ENCODE data around the gene OR2V2.
"Not testable (repeated sequence)": the region's sequence is repeated elsewhere in the genome, so short reads cannot be mapped to it uniquely, and the experiment has no call there.

OR2V2 gene

DNA sequence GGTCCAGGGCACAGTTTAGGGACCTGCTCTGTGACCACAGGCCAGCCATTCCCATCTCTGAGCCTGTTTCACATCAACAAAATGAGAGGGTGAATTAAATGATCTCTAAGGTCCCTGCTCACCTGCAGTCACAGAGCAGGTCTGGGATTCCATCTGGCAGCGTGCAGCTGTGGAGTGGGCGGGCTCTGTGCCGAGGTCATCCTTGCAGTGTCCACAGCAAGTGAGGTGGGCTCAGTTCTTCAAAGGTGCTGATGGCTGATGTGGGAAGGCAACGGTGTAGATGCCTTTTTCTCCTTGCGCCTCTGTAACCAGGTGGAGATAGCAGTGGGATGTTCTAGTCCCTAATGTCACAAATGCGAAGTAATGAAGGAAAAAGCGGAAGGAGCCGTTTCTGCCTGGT, 28.3 kb upstream of the OR2V2 start:
- no peak overlapping the region for H3K27ac ChIP-seq (ENCODE audit: low read depth, low read length)
- H3K4me1 ChIP-seq (ENCODE audit: control insufficient read depth, insufficient read depth, low read length, unreplicated experiment): peaks cover 10% of the 10 kb centered on the region
- H3K36me3 ChIP-seq (ENCODE audit: insufficient read depth, low read length): no peaks in the 10 kb centered on the region
- no peak overlapping the region for H3K4me3 ChIP-seq (ENCODE audit: low read depth, low read length)
- H3K27me3 ChIP-seq (ENCODE audit: insufficient read depth, low read length): peaks cover 78% of the 10 kb centered on the region
- no peaks in the 10 kb centered on the region for H3K79me2 ChIP-seq (ENCODE audit: control insufficient read depth, insufficient read depth, low read length, unreplicated experiment)
- H2AFZ ChIP-seq (ENCODE audit: low read length, unreplicated experiment): no peak overlapping the region

DNA sequence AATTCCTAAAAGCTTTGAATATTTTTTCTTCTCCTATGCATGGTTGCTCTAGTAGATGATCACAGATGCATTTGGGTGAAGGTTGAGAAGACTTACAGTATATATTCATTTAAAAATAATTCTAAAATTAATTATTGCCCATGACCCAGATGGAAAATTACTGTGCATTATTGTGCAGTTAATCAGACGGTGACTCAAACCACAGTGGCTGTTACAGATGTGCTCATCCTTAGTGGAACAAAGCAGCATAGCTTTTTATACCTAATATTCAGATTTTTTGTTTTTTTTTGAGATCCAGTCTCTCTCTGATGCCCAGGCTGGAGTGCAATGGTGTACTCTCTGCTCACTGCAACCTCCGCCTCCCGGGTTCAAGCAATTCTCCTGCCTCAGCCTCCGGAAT, 27.1 kb upstream of the OR2V2 start:
- H3K4me3 ChIP-seq (ENCODE audit: low read depth, low read length): no peak overlapping the region
- H3K4me1 ChIP-seq (ENCODE audit: control insufficient read depth, insufficient read depth, low read length, unreplicated experiment): peaks cover 10% of the 10 kb centered on the region
- no peak overlapping the region for H2AFZ ChIP-seq (ENCODE audit: low read length, unreplicated experiment)
- H3K36me3 ChIP-seq (ENCODE audit: insufficient read depth, low read length): no peaks in the 10 kb centered on the region
- H3K79me2 ChIP-seq (ENCODE audit: control insufficient read depth, insufficient read depth, low read length, unreplicated experiment): no peaks in the 10 kb centered on the region
- no peak overlapping the region for H3K27ac ChIP-seq (ENCODE audit: low read depth, low read length)
- peaks cover 72% of the 10 kb centered on the region for H3K27me3 ChIP-seq (ENCODE audit: insufficient read depth, low read length)

DNA sequence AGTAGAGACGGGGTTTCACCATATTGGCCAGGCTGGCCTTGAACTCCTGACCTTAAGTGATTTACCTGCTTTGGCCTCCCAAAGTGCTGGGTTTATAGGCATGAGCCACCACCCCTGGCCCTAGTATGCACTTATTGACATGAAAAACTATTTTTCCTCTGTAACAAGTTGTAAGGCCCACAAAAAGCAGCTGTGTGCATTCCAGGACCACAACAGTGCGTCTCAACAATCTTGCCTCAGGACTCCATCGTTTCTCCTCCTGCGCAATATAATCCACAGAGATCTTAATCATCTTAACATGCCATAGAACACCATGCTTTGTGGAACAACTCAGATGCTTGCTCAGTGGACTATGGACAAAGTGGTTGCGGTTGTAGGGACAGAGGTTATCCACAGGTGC, 26.6 kb upstream of the OR2V2 start:
- Histone ChIP-seq H3K27ac (ENCODE audit: low read depth, low read length) (no peak overlapping the region), H2AFZ (ENCODE audit: low read length, unreplicated experiment) (no peak overlapping the region), H3K4me3 (ENCODE audit: low read depth, low read length) (no peak overlapping the region), H3K4me1 (ENCODE audit: control insufficient read depth, insufficient read depth, low read length, unreplicated experiment) (peaks cover 10% of the 10 kb centered on the region), H3K79me2 (ENCODE audit: control insufficient read depth, insufficient read depth, low read length, unreplicated experiment) (no peaks in the 10 kb centered on the region), H3K36me3 (ENCODE audit: insufficient read depth, low read length) (no peaks in the 10 kb centered on the region), H3K27me3 (ENCODE audit: insufficient read depth, low read length) (peaks cover 67% of the 10 kb centered on the region)

DNA sequence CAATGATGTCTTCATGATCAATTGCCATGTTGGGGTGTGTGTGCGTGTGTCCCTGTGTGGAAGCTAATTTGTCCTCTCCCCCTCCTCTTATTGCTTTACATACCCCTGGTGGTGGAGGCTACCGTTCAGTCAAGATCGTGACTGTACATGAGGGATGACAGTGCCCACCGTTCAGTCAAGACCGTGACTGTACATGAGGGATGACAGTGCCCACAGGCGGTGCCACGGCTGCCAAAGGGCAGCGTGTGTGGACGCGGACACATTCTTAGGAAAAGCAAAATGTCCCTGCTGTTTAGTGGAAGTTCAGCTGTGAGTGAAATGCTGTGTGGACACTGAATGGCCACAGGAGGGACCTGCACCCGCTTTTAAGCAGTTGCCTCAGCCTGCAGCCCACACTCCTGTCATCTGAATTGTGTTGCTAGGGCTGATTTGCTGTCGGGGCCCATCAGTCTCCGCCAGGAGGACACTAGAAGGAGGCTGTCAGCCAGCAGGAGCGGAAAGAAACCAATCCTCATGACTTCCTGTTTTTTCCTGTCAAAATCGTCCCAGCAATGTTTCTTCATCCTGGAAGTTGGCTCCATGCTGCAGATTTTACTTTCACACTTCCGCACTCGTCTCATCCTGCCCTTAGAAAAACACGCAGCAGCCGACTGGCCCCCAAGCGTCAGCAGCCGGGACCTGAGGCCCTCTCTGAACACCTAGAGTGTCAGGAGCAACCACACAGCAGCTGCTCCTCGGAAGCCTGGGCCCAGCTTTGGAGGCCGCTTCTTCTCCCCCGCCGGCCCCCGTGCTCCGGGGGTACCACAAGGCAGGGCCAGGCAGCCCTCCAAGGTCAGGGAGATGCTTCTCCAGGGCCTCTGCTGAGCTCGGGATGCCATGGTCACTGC, 25.5 kb upstream of the OR2V2 start:
- Histone ChIP-seq H3K27me3 (ENCODE audit: insufficient read depth, low read length) (peaks cover 62% of the 10 kb centered on the region), H3K36me3 (ENCODE audit: insufficient read depth, low read length) (no peaks in the 10 kb centered on the region), H3K4me1 (ENCODE audit: control insufficient read depth, insufficient read depth, low read length, unreplicated experiment) (peaks cover 10% of the 10 kb centered on the region), H2AFZ (ENCODE audit: low read length, unreplicated experiment) (no peak overlapping the region), H3K27ac (ENCODE audit: low read depth, low read length) (no peak overlapping the region), H3K79me2 (ENCODE audit: control insufficient read depth, insufficient read depth, low read length, unreplicated experiment) (no peaks in the 10 kb centered on the region), H3K4me3 (ENCODE audit: low read depth, low read length) (no peak overlapping the region)

DNA sequence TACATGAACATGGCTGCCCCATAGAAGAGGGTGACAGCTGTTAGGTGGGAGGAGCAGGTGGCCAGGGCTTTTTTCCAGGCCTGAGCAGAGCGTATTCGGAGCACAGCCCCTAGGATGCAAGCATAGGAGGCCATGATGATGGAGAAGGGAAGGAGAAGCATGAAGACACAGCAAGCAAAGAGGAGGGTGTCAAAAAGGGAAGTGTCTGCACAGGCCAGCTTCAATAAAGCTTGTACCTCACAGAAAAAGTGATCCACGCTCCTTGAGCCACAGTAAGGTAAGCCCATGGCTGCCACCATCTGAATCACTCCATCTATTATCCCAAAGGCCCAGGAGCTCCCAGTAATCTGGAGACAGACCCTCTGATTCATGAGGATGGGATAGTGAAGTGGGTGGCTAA, 22.9 kb upstream of the OR2V2 start:
- Histone ChIP-seq H3K27me3 (ENCODE audit: insufficient read depth, low read length) (peaks cover 64% of the 10 kb centered on the region), H3K4me3 (ENCODE audit: low read depth, low read length) (no peak overlapping the region), H3K36me3 (ENCODE audit: insufficient read depth, low read length) (no peaks in the 10 kb centered on the region)

DNA sequence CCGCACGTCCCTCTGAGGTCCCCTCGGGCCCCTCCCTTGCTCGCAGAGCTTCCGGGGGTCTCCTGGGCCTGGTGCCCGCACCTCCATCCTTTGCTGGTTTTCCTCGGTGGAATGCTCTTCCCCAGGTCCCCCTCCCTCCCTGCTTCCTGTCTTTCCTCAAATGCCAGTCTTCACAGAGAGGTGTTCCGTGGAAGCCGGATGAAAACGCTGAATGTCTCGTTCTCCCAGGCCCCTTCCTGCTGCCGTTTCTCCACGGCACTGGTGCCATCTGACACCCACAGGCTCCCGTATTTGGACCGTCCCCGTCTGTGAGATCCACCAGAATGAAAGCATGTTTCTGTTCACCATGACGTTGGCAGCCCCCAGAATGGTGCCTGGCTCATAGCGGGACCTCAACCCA, 20.5 kb upstream of the OR2V2 start:
- Histone ChIP-seq H3K36me3 (ENCODE audit: insufficient read depth, low read length) (no peaks in the 10 kb centered on the region), H3K79me2 (ENCODE audit: control insufficient read depth, insufficient read depth, low read length, unreplicated experiment) (no peaks in the 10 kb centered on the region), H3K27me3 (ENCODE audit: insufficient read depth, low read length) (peaks cover 76% of the 10 kb centered on the region), H3K4me3 (ENCODE audit: low read depth, low read length) (no peak overlapping the region), H3K4me1 (ENCODE audit: control insufficient read depth, insufficient read depth, low read length, unreplicated experiment) (no peaks in the 10 kb centered on the region), H2AFZ (ENCODE audit: low read length, unreplicated experiment) (no peak overlapping the region), H3K27ac (ENCODE audit: low read depth, low read length) (no peak overlapping the region)

More for the DNA sequence above, 22.9 kb upstream of the OR2V2 start:
- Histone ChIP-seq H3K27ac (ENCODE audit: low read depth, low read length) (no peak overlapping the region), H3K4me1 (ENCODE audit: control insufficient read depth, insufficient read depth, low read length, unreplicated experiment) (peaks cover 10% of the 10 kb centered on the region), H3K79me2 (ENCODE audit: control insufficient read depth, insufficient read depth, low read length, unreplicated experiment) (no peaks in the 10 kb centered on the region), H2AFZ (ENCODE audit: low read length, unreplicated experiment) (no peak overlapping the region)

DNA sequence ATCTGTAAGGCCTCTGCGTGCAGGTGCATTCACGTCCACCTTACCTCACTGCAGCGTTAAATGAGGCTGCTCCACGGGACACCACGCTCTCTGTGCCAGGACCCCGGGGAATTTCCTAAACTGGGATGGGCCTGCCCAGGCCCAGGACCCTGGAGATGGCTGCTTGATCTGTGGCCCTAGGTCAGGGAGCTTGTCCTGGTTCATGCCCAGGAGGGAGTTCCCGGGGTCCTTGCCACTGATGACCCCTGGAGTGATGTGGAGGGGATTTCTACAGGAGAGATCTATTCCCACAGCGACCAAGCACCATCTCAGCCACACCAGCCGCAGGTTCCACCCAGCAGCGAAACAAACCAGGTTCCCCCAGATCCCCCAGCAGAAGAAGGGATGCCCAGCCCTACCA, 19.9 kb upstream of the OR2V2 start:
- no peak overlapping the region for H2AFZ ChIP-seq (ENCODE audit: low read length, unreplicated experiment)
- H3K36me3 ChIP-seq (ENCODE audit: insufficient read depth, low read length): no peaks in the 10 kb centered on the region
- peaks cover 70% of the 10 kb centered on the region for H3K27me3 ChIP-seq (ENCODE audit: insufficient read depth, low read length)
- H3K4me1 ChIP-seq (ENCODE audit: control insufficient read depth, insufficient read depth, low read length, unreplicated experiment): no peaks in the 10 kb centered on the region
- H3K79me2 ChIP-seq (ENCODE audit: control insufficient read depth, insufficient read depth, low read length, unreplicated experiment): no peaks in the 10 kb centered on the region
- no peak overlapping the region for H3K4me3 ChIP-seq (ENCODE audit: low read depth, low read length)
- H3K27ac ChIP-seq (ENCODE audit: low read depth, low read length): no peak overlapping the region

DNA sequence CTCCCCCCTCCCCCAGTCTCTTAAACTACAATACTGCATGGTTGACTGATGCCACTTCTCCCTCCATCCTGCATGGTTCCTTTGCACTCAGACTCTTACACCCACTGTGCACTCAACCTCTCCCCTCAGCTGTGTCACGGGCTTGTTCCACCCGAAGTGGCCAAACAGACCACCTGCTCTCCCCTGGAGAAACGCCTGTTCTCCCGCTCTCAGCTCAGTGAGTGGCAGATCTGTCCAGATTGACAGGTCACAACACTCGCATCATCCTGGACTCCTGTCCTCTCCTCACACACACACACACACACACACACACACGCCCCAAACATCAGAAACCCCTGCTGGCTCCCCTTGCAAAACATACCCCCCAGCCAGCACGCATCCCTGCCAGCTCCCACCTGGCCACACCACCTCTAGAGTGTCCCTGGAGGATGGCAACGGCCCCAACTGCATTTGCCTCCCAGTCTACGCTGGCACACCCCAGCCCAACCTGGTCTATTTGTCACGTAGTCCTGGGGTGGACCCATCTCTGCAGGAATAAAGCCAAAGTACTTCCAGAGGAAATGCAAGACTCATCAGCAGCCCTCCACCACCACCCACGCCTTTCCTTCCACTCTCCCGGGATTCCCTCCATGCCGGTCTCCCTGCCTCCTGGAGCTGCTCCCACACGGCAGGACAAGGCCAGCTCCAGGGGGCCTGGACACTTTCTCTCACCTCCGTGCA, 19.3 kb upstream of the OR2V2 start:
- no peaks in the 10 kb centered on the region for H3K36me3 ChIP-seq (ENCODE audit: insufficient read depth, low read length)
- peaks cover 64% of the 10 kb centered on the region for H3K27me3 ChIP-seq (ENCODE audit: insufficient read depth, low read length)
- H2AFZ ChIP-seq (ENCODE audit: low read length, unreplicated experiment): no peak overlapping the region
- H3K4me3 ChIP-seq (ENCODE audit: low read depth, low read length): no peak overlapping the region
- H3K4me1 ChIP-seq (ENCODE audit: control insufficient read depth, insufficient read depth, low read length, unreplicated experiment): no peaks in the 10 kb centered on the region
- no peaks in the 10 kb centered on the region for H3K79me2 ChIP-seq (ENCODE audit: control insufficient read depth, insufficient read depth, low read length, unreplicated experiment)
- no peak overlapping the region for H3K27ac ChIP-seq (ENCODE audit: low read depth, low read length)

DNA sequence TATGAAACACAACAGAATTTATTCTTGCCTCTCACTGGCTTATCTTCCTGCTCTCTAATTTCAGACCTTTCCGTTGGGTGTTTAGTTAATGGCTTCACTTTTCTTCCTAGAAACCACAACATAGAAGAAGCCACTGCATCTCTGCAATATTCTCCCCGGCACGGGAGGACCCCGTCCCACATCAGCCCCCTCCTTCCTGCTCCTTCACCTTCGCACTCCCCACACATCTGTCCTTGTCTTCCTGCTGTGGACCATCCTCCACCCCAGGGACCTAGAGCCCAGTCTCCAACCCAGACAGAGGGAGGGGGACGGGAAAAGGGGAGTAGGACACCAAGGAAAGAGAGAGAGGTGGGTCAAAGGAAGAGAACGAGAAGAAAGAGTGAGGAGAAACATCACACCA, 17.8 kb upstream of the OR2V2 start:
- H3K27ac ChIP-seq (ENCODE audit: low read depth, low read length): no peak overlapping the region
- H3K27me3 ChIP-seq (ENCODE audit: insufficient read depth, low read length): peaks cover 50% of the 10 kb centered on the region
- no peak overlapping the region for H3K4me3 ChIP-seq (ENCODE audit: low read depth, low read length)
- H3K36me3 ChIP-seq (ENCODE audit: insufficient read depth, low read length): no peaks in the 10 kb centered on the region
- H3K4me1 ChIP-seq (ENCODE audit: control insufficient read depth, insufficient read depth, low read length, unreplicated experiment): peaks cover 10% of the 10 kb centered on the region
- H2AFZ ChIP-seq (ENCODE audit: low read length, unreplicated experiment): no peak overlapping the region
- no peaks in the 10 kb centered on the region for H3K79me2 ChIP-seq (ENCODE audit: control insufficient read depth, insufficient read depth, low read length, unreplicated experiment)

DNA sequence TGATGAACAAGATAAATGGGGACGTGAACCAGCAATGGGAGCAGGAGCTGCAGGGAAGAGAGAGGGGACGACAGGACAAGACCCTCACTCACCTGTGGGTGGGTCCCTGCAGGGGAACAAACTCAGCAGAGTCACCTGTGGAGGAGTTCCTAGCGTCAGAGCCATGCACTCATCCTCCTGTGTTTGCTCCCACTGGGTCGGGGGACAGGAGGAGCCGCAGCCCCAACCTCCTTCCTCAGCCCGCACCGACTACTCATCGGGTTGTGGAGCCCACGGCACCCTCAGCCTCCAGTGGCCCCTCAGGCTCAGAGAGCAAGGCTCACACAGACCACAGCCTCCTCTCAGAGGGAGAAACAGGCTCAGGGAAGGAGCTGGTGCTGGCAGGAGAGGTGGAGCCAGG, 17.3 kb upstream of the OR2V2 start:
- H3K27me3 ChIP-seq (ENCODE audit: insufficient read depth, low read length): peaks cover 48% of the 10 kb centered on the region
- H3K79me2 ChIP-seq (ENCODE audit: control insufficient read depth, insufficient read depth, low read length, unreplicated experiment); H3K27ac ChIP-seq (ENCODE audit: low read depth, low read length); H3K4me3 ChIP-seq (ENCODE audit: low read depth, low read length); H2AFZ ChIP-seq (ENCODE audit: low read length, unreplicated experiment); H3K36me3 ChIP-seq (ENCODE audit: insufficient read depth, low read length); H3K4me1 ChIP-seq (ENCODE audit: control insufficient read depth, insufficient read depth, low read length, unreplicated experiment): not testable (repeated sequence)
